BLaER1 (cell line): ENCODE data around the gene PTPRN2.

Experiments used
- H3K27ac ChIP-seq: shearing (Covaris generic); formaldehyde crosslinking; 2 replicates; pipeline ENCODE4 v1.8.1; 2022
- H3K27me3 ChIP-seq: shearing (Covaris generic); formaldehyde crosslinking; 2 replicates; pipeline ENCODE4 v1.8.1; 2022
- H3K36me3 ChIP-seq: shearing (Covaris generic); formaldehyde crosslinking; 2 replicates; pipeline ENCODE4 v1.8.1; 2022
- H3K4me1 ChIP-seq: shearing (Covaris generic); formaldehyde crosslinking; 2 replicates; pipeline ENCODE4 v1.8.1; 2022
- H3K4me2 ChIP-seq: shearing (Covaris generic); formaldehyde crosslinking; 2 replicates; pipeline ENCODE4 v1.8.1; 2022
- H3K4me3 ChIP-seq: shearing (Covaris generic); formaldehyde crosslinking; 2 replicates; pipeline ENCODE4 v1.8.1; 2022
- H3K9ac ChIP-seq: shearing (Covaris generic); formaldehyde crosslinking; 2 replicates; pipeline ENCODE4 v1.8.1; 2022
- H3K9me3 ChIP-seq: shearing (Covaris generic); formaldehyde crosslinking; 2 replicates; pipeline ENCODE4 v1.8.1; 2022
- H4K20me1 ChIP-seq: shearing (Covaris generic); formaldehyde crosslinking; 2 replicates; pipeline ENCODE4 v1.8.1; 2022
- Cebpa-rat ChIP-seq: shearing (Covaris generic); IDR thresholded peaks from 2 replicates; pipeline ENCODE4 v1.8.1; 2022

The PTPRN2 gene

GRCh38 chr7:157576415-157576814 lies 1011.2 kb downstream of the PTPRN2 start:
- peaks cover 17% of the 10 kb centered on the region for H3K4me1 ChIP-seq
- no peak overlapping the region for H3K27ac ChIP-seq
- no peak overlapping the region for H3K9ac ChIP-seq
- H3K9me3 ChIP-seq: no peaks in the 10 kb centered on the region
- no peak overlapping the region for H3K4me3 ChIP-seq
- peak overlapping the region; percentile 46 for H3K4me2 ChIP-seq
- H3K27me3 ChIP-seq: no peaks in the 10 kb centered on the region
- TF ChIP-seq Cebpa-rat: no peak
- H3K36me3 ChIP-seq: no peaks in the 10 kb centered on the region
- H4K20me1 ChIP-seq: no peaks in the 10 kb centered on the region

GRCh38 chr7:157575777-157576176 lies 1011.8 kb downstream of the PTPRN2 start:
- Histone ChIP-seq H3K27me3 (no peaks in the 10 kb centered on the region), H4K20me1 (no peaks in the 10 kb centered on the region), H3K9me3 (no peaks in the 10 kb centered on the region), H3K9ac (no peak overlapping the region), H3K4me2 (peak overlapping the region; percentile 46; the same call in 1 of the 2 replicates), H3K4me1 (peaks cover 21% of the 10 kb centered on the region), H3K4me3 (no peak overlapping the region), H3K36me3 (no peaks in the 10 kb centered on the region), H3K27ac (no peak overlapping the region)
- no peak for TF ChIP-seq Cebpa-rat

- Histone ChIP-seq H3K27me3 (no peaks in the 10 kb centered on the region), H4K20me1 (no peaks in the 10 kb centered on the region), H3K9me3 (no peaks in the 10 kb centered on the region), H3K9ac (no peak overlapping the region), H3K27ac (no peak overlapping the region), H3K4me1 (peaks cover 28% of the 10 kb centered on the region), H3K4me2 (no peak overlapping the region), H3K36me3 (no peaks in the 10 kb centered on the region), H3K4me3 (no peak overlapping the region)
- TF ChIP-seq Cebpa-rat: no peak
Observed at GRCh38 chr7:157574914-157575586, 1012.6 kb downstream of the PTPRN2 start.

- Histone ChIP-seq H3K4me2 (no peak overlapping the region), H3K9me3 (no peaks in the 10 kb centered on the region), H3K27me3 (no peaks in the 10 kb centered on the region)
Observed at GRCh38 chr7:157574120-157574825, 1013.4 kb downstream of the PTPRN2 start.

GRCh38 chr7:157573244-157573643 lies 1014.4 kb downstream of the PTPRN2 start:
- no peak overlapping the region for H3K4me2 ChIP-seq
- no peaks in the 10 kb centered on the region for H3K27me3 ChIP-seq
- H3K9me3 ChIP-seq: no peaks in the 10 kb centered on the region
- H3K4me1 ChIP-seq: peaks cover 46% of the 10 kb centered on the region
- H3K4me3 ChIP-seq: no peak overlapping the region
- H3K9ac ChIP-seq: no peak overlapping the region
- H3K27ac ChIP-seq: no peak overlapping the region
- no peaks in the 10 kb centered on the region for H4K20me1 ChIP-seq
- H3K36me3 ChIP-seq: no peaks in the 10 kb centered on the region
- no peak for TF ChIP-seq Cebpa-rat

More at GRCh38 chr7:157574120-157574825, 1013.4 kb downstream of the PTPRN2 start:
- H3K27ac ChIP-seq: no peak overlapping the region
- H3K4me1 ChIP-seq: peaks cover 36% of the 10 kb centered on the region
- H3K9ac ChIP-seq: no peak overlapping the region
- no peaks in the 10 kb centered on the region for H3K36me3 ChIP-seq
- H3K4me3 ChIP-seq: no peak overlapping the region
- no peak for TF ChIP-seq Cebpa-rat
- no peaks in the 10 kb centered on the region for H4K20me1 ChIP-seq

GRCh38 chr7:157572622-157573021 lies 1015.0 kb downstream of the PTPRN2 start:
- peaks cover 52% of the 10 kb centered on the region for H3K4me1 ChIP-seq
- H3K36me3 ChIP-seq: no peaks in the 10 kb centered on the region
- H4K20me1 ChIP-seq: no peaks in the 10 kb centered on the region
- no peak overlapping the region for H3K27ac ChIP-seq
- no peak overlapping the region for H3K4me3 ChIP-seq
- no peak for TF ChIP-seq Cebpa-rat
- no peaks in the 10 kb centered on the region for H3K27me3 ChIP-seq
- H3K9ac ChIP-seq: no peak overlapping the region
- no peaks in the 10 kb centered on the region for H3K9me3 ChIP-seq
- no peak overlapping the region for H3K4me2 ChIP-seq

GRCh38 chr7:157570531-157571200 lies 1017.0 kb downstream of the PTPRN2 start:
- no peaks in the 10 kb centered on the region for H4K20me1 ChIP-seq

GRCh38 chr7:157569967-157570366 lies 1017.7 kb downstream of the PTPRN2 start:
- peak overlapping the region; percentile 91 for H3K4me2 ChIP-seq
- no peaks in the 10 kb centered on the region for H3K27me3 ChIP-seq
- H3K9me3 ChIP-seq: no peaks in the 10 kb centered on the region
- H3K9ac ChIP-seq: no peak overlapping the region
- H3K4me3 ChIP-seq: peak overlapping the region; percentile 51; the same call in 1 of the 2 replicates
- H4K20me1 ChIP-seq: no peaks in the 10 kb centered on the region
- H3K27ac ChIP-seq: no peak overlapping the region
- TF ChIP-seq Cebpa-rat: no peak
- H3K4me1 ChIP-seq: peaks cover 34% of the 10 kb centered on the region
- H3K36me3 ChIP-seq: no peaks in the 10 kb centered on the region

More at GRCh38 chr7:157570531-157571200, 1017.0 kb downstream of the PTPRN2 start:
- H3K4me3 ChIP-seq: no peak overlapping the region
- H3K9me3 ChIP-seq: no peaks in the 10 kb centered on the region
- no peaks in the 10 kb centered on the region for H3K36me3 ChIP-seq
- H3K4me2 ChIP-seq: peak overlapping the region; percentile 91
- no peak overlapping the region for H3K9ac ChIP-seq
- TF ChIP-seq Cebpa-rat: no peak
- H3K27me3 ChIP-seq: no peaks in the 10 kb centered on the region
- no peak overlapping the region for H3K27ac ChIP-seq
- peaks cover 34% of the 10 kb centered on the region for H3K4me1 ChIP-seq

- H3K36me3 ChIP-seq: no peaks in the 10 kb centered on the region
- H3K27ac ChIP-seq: no peak overlapping the region
- peaks cover 34% of the 10 kb centered on the region for H3K4me1 ChIP-seq
- 0 out of 2 replicates have a peak overlapping the region, but pooled peaks have one; percentile 13 for H3K9ac ChIP-seq
- H3K27me3 ChIP-seq: no peaks in the 10 kb centered on the region
- H3K9me3 ChIP-seq: peaks cover 1% of the 10 kb centered on the region; the same call in 1 of the 2 replicates
- peak overlapping the region; percentile 91 for H3K4me2 ChIP-seq
- no peaks in the 10 kb centered on the region for H4K20me1 ChIP-seq
- peak overlapping the region; percentile 51 for H3K4me3 ChIP-seq
- TF ChIP-seq Cebpa-rat: no peak
Observed at GRCh38 chr7:157568770-157569584, 1018.6 kb downstream of the PTPRN2 start.
